ENCODE data around the gene FARSB. TPM values are rescaled to one million over a fixed set of nuclear protein-coding genes. Genes with fewer than 3 reads are reported as not detected.

The FARSB gene
- total and polyA plus RNA-seq, 3 donors from 2014 or later = 14.1 to 35.0 (median 22.8) TPM

DNA sequence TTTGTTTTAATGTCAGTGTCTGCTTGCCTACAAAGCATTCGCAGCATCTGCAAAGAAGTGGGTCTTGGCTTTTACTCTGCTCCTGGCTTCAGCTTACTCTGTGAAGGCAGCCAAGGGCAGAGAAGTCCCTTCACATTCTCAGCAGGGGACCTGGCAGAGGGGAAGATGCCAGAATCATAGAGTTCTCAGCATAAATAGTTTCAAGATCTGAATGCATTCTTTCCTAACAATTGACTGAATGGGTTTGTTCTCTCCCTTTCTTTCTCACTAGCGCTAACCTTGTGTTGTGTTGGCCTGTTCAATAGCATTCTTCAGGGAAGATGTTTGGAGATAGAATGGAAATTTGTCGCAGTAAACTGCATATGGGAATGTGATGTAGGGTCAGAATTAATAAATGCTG is 106.9 kb downstream of the FARSB start:
- Histone ChIP-seq H3K27me3 (no peaks in the 10 kb centered on the region), H3K27ac (no peak overlapping the region), H3K4me3 (no peak overlapping the region), H3K36me3 (ENCODE audit: low read depth, missing control alignments) (no peaks in the 10 kb centered on the region), H3K9me3 (no peaks in the 10 kb centered on the region), H3K4me1 (peaks cover 4% of the 10 kb centered on the region)
- intact Hi-C loops (cut with DNase I; ENCODE audit: low total_unique reads) = no loop called here
- no peak for TF ChIP-seq POLR2A (IDR thresholded peaks at IDR 0.05)
- TF ChIP-seq, protein P1, sequence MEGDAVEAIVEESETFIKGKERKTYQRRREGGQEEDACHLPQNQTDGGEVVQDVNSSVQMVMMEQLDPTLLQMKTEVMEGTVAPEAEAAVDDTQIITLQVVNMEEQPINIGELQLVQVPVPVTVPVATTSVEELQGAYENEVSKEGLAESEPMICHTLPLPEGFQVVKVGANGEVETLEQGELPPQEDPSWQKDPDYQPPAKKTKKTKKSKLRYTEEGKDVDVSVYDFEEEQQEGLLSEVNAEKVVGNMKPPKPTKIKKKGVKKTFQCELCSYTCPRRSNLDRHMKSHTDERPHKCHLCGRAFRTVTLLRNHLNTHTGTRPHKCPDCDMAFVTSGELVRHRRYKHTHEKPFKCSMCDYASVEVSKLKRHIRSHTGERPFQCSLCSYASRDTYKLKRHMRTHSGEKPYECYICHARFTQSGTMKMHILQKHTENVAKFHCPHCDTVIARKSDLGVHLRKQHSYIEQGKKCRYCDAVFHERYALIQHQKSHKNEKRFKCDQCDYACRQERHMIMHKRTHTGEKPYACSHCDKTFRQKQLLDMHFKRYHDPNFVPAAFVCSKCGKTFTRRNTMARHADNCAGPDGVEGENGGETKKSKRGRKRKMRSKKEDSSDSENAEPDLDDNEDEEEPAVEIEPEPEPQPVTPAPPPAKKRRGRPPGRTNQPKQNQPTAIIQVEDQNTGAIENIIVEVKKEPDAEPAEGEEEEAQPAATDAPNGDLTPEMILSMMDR (IDR thresholded peaks at IDR 0.05) = no peak
- 35 to 58% methylated on average over 3 of the region's 3 CpGs for WGBS, 2 donors
- DNase-seq = peak; percentile 29

DNA sequence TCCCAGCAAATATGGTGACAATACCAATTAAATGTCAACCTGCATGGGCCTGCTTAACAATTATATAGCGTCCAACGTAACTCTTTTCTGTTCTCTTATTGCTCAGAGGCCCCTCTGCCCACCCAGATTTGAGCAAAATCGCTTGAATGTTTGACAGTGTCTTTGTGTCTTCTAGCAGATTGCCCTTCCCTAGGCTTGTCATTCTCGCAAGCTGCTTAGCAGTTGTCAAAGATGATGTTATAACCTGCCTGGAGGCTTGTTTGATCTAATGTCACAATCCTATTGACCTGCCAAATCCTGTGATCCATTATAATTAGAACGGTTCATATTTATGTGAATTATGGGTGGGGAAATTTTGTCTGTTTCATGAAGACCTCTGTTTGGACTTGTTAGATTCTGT is 108.8 kb downstream of the FARSB start:
- no peak overlapping the region for H3K27ac ChIP-seq

DNA sequence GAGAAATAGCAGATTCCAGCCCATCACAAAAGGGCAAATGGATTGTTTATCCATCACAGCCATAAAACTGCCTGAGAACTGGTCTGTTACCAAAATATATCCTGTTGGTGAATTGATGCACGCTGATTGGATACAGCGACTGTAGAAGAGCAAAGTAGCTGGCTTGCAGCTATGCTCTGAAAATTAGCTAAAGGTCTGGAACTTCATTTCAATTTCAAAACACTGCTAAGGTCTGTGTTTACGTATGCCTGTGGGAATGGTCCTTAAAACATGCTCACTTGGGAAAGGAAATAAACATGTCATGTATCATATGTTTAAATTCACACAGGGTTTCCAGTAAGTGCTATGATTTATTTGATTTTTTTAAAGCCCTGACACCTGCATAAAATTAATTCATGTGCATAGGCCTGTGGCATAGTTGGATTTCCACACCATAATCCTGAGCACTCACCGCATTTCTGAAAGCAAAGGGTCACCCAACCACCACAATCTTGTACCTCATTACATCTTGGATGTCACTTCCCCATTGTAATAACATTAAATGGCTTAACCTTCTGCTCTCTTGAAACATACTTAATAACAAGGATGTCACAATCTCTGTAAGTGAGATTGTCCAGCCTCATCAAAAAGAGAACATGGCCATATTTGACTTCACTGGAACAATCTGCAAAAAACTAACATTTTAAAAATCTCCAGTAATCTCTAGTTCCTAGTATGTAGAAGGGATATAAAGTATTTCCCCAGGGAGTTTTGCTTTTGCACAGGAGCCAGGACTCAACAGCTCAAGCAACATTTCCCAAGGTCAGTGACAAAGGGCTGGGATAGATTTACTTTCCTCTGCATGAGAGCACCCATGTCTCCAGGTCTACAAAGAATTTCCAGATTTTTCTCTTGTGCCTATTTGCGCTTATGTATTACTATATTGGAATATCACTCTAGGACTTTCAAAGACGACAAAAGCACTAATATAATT is 109.8 kb downstream of the FARSB start:
- no peaks in the 10 kb centered on the region for H3K27me3 ChIP-seq
- peaks cover 4% of the 10 kb centered on the region for H3K4me1 ChIP-seq
- WGBS, 2 donors = 61 to 63% methylated on average over 6 of the region's 6 CpGs
- no peak overlapping the region for H3K27ac ChIP-seq
- H3K9me3 ChIP-seq = no peaks in the 10 kb centered on the region
- no peaks in the 10 kb centered on the region for H3K36me3 ChIP-seq (ENCODE audit: low read depth, missing control alignments)
- DNase-seq = peak; percentile 30
- TF ChIP-seq, protein P1 (IDR thresholded peaks at IDR 0.05) = no peak
- no peak for TF ChIP-seq POLR2A (IDR thresholded peaks at IDR 0.05)
- intact Hi-C loops (cut with DNase I; ENCODE audit: low total_unique reads) = no loop called here
- H3K4me3 ChIP-seq = no peak overlapping the region

More for the DNA sequence above, 108.8 kb downstream of the FARSB start:
- 90 to 92% methylated on average over 5 of the region's 5 CpGs for WGBS, 2 donors
- Histone ChIP-seq H3K36me3 (ENCODE audit: low read depth, missing control alignments) (no peaks in the 10 kb centered on the region), H3K4me1 (peaks cover 4% of the 10 kb centered on the region), H3K4me3 (no peak overlapping the region), H3K9me3 (no peaks in the 10 kb centered on the region), H3K27me3 (no peaks in the 10 kb centered on the region)
- intact Hi-C loops (cut with DNase I; ENCODE audit: low total_unique reads) = no loop called here
- no peak for TF ChIP-seq POLR2A (IDR thresholded peaks at IDR 0.05)
- TF ChIP-seq, protein P1 (IDR thresholded peaks at IDR 0.05) = no peak
- no peak for DNase-seq

DNA sequence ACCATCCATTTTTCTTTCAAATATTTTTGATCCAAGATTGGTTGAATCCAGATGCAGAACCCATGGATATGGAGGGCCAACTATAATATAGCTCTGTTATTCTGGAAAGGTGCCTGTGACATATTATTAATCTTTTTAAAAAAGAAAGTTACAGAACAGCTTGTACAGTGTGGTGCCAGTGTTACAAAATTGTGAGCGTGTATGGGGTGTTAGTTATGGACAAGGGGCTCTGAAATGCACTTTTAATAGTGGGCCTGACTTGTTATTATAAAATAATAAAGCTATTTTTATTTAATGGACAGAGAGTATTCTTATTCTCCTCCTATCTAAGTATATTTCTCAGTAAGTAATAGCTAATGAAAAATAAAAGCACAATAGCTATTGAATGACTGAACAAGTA is 111.2 kb downstream of the FARSB start:
- no peak for DNase-seq
- WGBS, 2 donors = 78 to 80% methylated on average over 1 of the region's 1 CpG
- TF ChIP-seq POLR2A (IDR thresholded peaks at IDR 0.05) = no peak
- TF ChIP-seq, protein P1 (IDR thresholded peaks at IDR 0.05) = no peak
- Histone ChIP-seq H3K4me3 (no peak overlapping the region), H3K36me3 (ENCODE audit: low read depth, missing control alignments) (no peaks in the 10 kb centered on the region), H3K27me3 (no peaks in the 10 kb centered on the region), H3K27ac (no peak overlapping the region), H3K9me3 (no peaks in the 10 kb centered on the region), H3K4me1 (peaks cover 4% of the 10 kb centered on the region)
- intact Hi-C loops (cut with DNase I; ENCODE audit: low total_unique reads) = no loop called here
